ENCODE data around the gene EPHB3.

Gene EPHB3

GRCh38 chr3:184578822-184579221 is 17.2 kb downstream of the EPHB3 start:
- DNase-seq = no peak

DNA sequence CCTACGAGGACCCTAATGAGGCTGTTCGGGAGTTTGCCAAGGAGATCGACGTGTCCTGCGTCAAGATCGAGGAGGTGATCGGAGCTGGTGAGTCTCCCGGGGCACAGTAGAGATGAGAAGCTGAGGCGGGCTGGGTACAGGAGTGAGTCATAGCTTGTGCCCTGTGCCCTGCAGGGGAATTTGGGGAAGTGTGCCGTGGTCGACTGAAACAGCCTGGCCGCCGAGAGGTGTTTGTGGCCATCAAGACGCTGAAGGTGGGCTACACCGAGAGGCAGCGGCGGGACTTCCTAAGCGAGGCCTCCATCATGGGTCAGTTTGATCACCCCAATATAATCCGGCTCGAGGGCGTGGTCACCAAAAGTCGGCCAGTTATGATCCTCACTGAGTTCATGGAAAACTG is 17.9 kb downstream of the EPHB3 start:
- no peak for DNase-seq

DNA sequence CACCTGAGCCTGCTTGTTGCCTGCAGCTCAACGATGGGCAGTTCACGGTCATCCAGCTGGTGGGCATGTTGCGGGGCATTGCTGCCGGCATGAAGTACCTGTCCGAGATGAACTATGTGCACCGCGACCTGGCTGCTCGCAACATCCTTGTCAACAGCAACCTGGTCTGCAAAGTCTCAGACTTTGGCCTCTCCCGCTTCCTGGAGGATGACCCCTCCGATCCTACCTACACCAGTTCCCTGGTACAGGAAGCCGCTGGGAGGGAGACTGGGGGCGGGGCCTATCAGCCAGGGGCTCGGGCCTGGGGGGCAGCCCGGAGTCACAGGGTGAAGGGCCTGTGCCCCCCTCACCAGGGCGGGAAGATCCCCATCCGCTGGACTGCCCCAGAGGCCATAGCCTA is 18.8 kb downstream of the EPHB3 start:
- no peak for DNase-seq

- DNase-seq = no peak
Observed at GRCh38 chr3:184581331-184581855, 19.8 kb downstream of the EPHB3 start.

- peak in 40 of 56 donors; percentile 11 to 70 (median 40) for DNase-seq
Observed at GRCh38 chr3:184582646-184583577, 21.3 kb downstream of the EPHB3 start.

DNA sequence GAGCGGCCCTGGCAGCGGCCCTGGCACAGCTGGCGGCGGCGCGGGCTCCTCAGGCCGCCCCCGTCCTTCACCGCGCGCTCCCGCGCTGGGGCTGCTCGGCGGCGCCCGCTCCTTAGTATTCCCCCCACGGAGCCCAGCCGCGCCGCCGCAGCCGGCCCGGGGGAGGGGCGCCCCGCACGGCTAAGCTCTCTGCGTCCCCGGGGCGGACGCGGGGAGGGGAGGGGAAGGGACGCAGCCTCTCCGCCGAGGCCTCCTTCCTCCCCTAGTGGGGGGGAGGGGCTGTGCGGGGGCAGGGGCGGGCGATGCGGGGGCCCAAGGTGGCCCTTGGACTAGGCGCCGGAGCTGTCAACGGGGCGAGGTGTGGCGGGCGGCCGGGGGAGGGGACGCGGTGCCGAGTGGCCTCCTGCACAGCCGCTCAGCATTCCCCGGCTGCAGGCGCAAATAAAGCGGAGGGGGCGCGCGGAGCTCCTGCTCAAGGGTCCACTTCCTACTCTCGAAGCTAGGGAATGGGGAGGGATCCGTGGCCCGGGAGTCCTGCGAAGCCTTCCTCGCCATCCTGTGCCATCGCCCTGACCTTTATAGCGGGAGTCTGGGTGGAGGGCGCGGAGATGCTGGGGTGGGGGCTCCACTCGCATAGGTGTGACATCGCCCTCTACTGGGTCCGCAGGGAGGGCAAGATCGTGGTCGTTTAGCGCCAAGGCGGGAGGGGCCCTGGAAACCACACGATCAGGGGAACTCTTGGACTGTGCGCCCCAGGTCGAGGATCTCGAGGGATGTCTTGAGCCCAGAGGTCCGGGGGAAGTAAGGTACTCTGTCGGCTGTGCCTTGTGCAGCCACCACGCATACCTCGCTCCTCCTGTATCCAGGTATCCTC is 22.2 kb downstream of the EPHB3 start:
- peak in 46 of 56 donors; percentile 11 to 82 (median 56) for DNase-seq

DNA sequence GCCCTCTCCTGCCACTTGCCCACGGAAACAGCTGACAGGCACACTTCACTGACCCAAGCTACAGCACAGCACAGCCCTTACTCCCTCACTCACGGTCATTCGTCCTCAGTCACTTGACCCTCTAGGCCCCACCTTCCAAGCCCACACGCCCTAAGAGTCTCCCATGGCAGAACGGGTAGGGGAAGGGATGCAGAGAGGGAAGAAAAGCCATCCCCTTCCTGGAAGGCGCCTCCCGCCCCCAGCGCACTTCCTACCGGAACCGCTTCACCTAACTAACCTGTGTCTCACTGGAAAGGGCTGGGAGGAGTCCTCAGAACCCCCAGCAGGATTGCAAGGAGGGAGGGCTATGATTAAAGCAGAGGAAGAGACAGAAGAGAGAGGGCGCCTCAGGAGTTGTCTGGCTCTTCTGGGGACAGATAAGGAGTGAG is 22.9 kb downstream of the EPHB3 start:
- DNase-seq = no peak

DNA sequence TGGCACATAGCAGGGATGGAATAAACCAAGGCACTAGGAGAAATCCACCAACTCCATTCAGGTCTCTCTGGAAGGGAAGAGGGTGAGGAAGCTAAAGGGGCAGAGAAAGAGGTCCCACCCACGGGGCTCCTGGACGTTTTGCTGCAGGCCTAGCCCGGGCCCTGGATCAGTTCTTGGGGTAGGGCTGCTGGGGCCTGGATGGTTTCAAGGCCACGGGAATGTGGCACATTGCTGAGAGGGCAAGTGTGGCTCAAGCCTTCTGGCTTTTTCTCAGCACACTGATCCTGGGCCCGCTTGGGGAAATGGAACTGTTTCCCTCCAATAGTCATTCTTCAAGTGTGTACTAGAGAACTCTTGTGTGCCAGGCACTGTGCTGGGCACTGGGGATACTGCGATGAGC is 24.0 kb downstream of the EPHB3 start:
- DNase-seq = no peak

DNA sequence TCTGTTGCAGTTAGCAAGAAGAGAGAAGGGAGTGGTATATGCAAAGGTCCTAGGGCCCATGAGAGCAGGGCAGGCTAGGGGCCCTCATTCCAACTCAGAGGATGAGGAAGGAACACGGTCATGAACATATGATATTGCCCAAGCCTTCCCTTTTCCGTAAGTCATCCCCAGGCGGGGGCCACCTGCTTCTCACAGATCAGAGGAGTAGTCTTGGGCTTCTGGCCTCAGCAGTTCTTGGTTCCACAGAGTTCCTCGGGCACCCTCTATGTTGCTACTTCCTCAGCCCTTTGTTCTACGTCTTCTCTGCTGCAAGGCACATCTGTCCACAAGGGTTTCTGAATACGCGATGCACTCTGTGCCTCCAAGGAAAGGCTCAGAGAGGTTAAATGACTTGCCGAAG is 25.3 kb downstream of the EPHB3 start:
- DNase-seq = no peak

DNA sequence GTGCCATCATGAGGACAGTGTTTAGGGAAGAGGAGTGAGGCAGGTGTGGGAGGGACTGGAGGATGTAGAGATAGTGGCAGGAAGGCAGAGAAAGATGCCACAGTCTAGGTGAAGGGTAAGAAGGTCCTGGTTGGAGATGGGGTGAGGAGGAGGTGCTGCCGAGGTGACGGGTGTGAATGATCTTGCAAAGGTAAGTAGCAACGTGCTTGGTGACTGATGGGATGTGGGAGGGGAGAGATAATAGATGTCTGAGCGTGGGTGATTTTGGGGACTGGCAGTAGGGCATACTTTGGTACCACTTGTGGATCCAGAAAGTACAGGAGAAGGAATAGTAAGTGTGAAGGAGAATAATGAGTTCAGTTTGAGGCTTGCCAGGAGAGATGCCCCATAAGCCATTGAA is 27.2 kb downstream of the EPHB3 start:
- no peak for DNase-seq

GRCh38 chr3:184590795-184591194 is 29.2 kb downstream of the EPHB3 start:
- DNase-seq = peak in 1 of 56 donors; percentile 28

GRCh38 chr3:184591789-184592188 is 30.2 kb downstream of the EPHB3 start:
- DNase-seq = no peak

DNA sequence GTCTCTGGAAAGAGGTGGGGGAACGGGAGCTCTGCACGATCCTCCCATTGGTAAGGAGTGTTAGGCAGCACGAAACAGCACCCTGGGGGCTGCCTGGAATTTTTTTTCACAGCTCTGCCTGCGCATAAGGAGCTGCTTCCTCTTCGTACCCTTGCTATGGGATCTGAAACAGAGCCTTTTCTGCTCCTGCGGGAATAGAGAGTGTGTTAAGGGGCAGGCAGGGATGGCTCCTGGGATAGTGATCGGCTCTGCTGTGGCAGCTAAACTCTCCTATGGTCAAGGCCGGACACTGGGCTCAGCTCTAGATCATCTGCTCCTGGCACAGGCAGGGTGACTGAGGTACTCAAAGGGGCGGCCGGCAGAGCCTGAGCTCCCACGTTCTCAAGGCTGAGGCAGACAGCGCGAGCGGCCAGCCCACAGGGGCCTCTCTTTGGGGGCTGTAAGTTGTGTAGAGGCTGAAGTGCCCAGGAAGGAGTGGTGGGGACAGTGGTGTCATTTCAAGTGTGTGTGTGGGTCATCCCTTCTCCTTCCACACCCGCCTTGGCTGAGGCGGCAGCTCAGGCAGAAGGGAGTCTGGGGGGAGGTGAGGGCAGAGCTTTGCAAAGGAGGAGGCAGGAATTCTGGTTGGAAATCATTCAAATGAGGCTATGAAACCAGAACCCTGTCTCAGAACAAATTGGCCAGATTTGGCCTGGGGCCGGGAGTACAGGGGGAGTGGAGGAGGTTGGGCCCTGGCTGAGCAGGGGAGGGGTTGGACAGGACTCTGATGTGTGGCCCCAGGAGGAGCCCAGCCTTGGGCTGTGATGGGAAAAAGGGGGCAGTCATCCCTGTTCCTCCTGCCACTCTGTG is 31.0 kb downstream of the EPHB3 start:
- no peak for DNase-seq

DNA sequence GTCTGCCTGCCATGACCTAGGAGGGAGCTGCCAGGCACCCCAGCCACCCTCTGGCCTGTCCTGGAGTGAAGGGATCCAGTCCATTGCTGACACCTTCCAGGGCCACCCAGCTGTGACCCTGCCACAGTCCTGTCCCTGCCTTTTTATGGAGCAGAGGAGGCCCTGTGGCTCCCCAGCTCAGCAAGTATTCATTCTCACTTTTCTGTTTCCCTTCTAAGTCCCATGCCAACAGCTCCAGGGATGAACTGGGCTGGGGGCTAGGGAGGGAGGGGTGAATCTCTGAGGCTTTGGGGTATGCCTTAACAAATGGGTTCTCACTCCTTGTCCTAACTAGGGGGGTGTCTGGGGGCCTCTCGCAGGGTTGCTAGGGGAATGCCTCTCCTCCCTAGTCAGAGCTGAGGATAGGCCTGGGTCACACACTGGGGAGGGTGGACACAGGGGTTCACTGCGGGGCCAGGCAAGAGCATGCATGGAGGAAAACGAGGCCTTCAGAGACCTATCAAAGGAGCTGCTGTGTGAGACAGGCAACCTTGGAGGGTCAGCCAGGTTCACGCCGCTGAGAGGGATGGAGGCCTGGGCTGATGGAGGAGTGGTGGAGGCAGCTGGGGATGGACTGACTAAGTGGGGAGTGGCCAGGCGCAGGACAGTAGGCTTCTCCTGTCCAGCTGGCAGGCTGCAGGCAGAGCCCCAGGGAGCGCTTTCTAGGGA is 31.8 kb downstream of the EPHB3 start:
- DNase-seq = no peak

GRCh38 chr3:184593928-184594303 is 32.3 kb downstream of the EPHB3 start:
- DNase-seq = no peak

GRCh38 chr3:184594371-184595001 is 32.9 kb downstream of the EPHB3 start:
- no peak for DNase-seq

DNA sequence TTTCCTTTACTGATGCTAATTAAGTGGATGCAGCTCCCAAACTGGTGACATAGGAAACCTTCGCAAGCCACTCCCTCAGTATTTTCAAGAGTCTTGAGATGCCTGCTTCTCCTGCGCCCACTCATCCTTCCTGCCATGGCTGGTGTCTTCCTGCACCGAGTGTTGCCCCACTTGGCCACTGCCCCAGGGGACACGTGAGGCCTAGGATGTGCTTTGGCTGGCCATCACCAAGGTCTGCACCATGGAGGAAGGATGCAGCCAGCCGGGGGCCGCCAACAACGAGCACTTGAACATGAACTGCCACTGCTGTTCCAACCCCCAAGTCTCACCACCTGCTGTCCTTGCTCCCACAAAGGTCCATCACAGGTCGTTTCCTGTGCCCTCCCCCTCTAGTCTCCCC is 34.1 kb downstream of the EPHB3 start:
- DNase-seq = no peak

DNA sequence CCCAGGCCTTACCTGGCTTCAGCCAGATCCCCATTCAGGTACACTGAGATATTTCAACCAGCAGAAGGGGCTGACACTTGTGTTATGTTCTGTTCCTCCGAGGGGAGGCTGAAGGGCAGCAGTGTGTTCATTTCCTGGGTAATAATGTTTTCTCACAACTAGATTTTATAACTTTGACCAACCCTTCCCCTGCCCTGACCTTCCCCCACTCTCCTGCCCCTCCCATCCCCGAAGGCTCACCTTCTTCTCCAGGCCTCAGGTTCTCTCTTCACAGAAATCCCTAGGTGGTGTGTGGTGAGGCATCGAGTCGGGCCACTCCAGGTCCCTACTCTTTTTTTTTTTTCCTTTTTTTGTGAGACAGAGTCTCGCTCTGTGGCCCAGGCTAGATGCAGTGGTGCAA is 34.6 kb downstream of the EPHB3 start:
- no peak for DNase-seq

DNA sequence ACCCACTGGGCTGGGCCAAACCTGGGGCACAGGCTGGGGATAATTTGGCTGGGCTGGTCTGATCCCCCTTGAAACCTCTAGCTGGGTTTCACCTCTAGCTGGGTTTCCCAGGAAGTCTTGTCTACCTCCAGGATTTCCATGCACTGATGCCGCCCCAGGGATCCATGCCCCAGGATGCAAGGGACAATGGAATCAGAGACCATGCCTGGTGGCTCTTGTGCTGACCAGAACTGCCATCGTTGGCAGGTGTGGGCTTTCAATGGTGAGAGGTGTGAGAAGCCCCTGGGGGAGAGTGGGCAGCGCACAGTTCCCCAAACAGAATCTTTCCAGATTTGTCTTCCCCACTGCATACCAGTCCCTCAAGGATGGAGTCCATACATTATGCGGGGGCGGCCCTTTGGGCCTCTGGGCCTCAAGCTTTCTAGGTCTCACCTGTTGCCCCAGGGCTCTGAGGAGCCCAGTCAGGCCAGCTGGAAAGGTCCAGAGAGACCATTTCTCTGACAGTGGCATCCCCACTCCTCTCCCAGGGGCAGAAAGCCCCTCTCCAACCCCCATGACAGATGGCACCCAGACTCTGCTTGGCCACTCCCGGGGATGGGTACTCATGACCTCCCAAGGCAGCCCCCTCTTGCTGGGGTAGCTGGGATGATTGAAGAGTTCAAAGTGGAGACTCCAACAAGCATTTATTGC is 35.4 kb downstream of the EPHB3 start:
- DNase-seq = no peak

Data from amygdala (tissue), 56 donors.